H1 (cell line): Measurements from ENCODE around the gene KIF3B. TPM values are rescaled to one million over a fixed set of nuclear protein-coding genes. Genes with fewer than 3 reads are reported as not detected.

Experiments
- CTCF ChIA-PET: fragments of 300-600 bp; sonication (Branson Sonifier 250); formaldehyde crosslinking; loops from one replicate; lab custom pipeline; 2021; ENCODE audit not compliant: partially characterized antibody; lab: Charles Lee
- POLR2A ChIA-PET: fragments of 300-600 bp; sonication (Branson Sonifier 250); formaldehyde crosslinking; loops from one replicate; lab custom pipeline; 2021; ENCODE audit warnings: inconsistent platforms; ENCODE audit not compliant: partially characterized antibody; lab: Charles Lee
- DNase-seq, 2 experiments: peaks; one replicate each; pipeline versions ENCODE4 v3.0.0 to v3.0.0-alpha.2; 2010 to 2022; ENCODE audit warnings: low spot score in 2 of 2, low read depth in 1 of 2, mixed read lengths in 1 of 2
- FAIRE-seq: peaks from 2 replicates; lab custom pipeline; 2011; peaks lifted over from hg19 to GRCh38; lab: Jason Lieb, UNC
- H2AFZ ChIP-seq: 2 replicates; pipeline ENCODE4 v1.8.1; 2012; ENCODE audit warnings: low read length, inconsistent platforms
- H2AK5ac ChIP-seq: 2 replicates; pipeline ENCODE4 v1.6.1; 2013; ENCODE audit warnings: low read depth, low read length
- H2BK120ac ChIP-seq: replicated peaks from 2 replicates; pipeline ENCODE3; 2013; ENCODE audit warnings: low read depth, low read length, inconsistent platforms
- H2BK12ac ChIP-seq: 2 replicates; pipeline ENCODE4 v1.6.1; 2013; ENCODE audit warnings: low read depth, low read length
- H2BK15ac ChIP-seq: 2 replicates; pipeline ENCODE4 v1.6.1; 2013; ENCODE audit warnings: low read length
- H2BK20ac ChIP-seq: 2 replicates; pipeline ENCODE4 v1.6.1; 2013; ENCODE audit warnings: low read length
- H2BK5ac ChIP-seq: 2 replicates; pipeline ENCODE4 v1.6.1; 2013; ENCODE audit warnings: low read depth, low read length
- H3K14ac ChIP-seq: 2 replicates; pipeline ENCODE4 v1.6.1; 2013; ENCODE audit warnings: inconsistent platforms; ENCODE audit not compliant: insufficient read length
- H3K18ac ChIP-seq: 2 replicates; pipeline ENCODE4 v1.6.1; 2013; ENCODE audit warnings: low read length; ENCODE audit errors: extremely low read depth
- H3K23ac ChIP-seq: 2 replicates; pipeline ENCODE4 v1.6.1; 2013; ENCODE audit warnings: inconsistent platforms; ENCODE audit not compliant: insufficient read length
- H3K23me2 ChIP-seq: 2 replicates; pipeline ENCODE4 v1.6.1; 2013; ENCODE audit warnings: low read depth, low read length
- H3K27ac ChIP-seq: 2 replicates; pipeline ENCODE4 v1.6.1; 2011; ENCODE audit warnings: low read depth, low read length, inconsistent platforms
- H3K27me3 ChIP-seq, 4 experiments: replicated peaks in 1 of 4; 1 replicate in 1 of 4; 2 replicates in 3 of 4; pipeline versions ENCODE4 v1.6.1 to v1.8.1; 2011 to 2013; ENCODE audit warnings: low read length in 3 of 4, mild to moderate bottlenecking in 3 of 4, inconsistent platforms in 2 of 4, mixed read lengths in 2 of 4, moderate library complexity in 1 of 4; ENCODE audit not compliant: control insufficient read depth in 3 of 4, insufficient read depth in 3 of 4; ENCODE audit errors: extremely low read depth in 1 of 4
- H3K36me3 ChIP-seq, 4 experiments: 2 replicates each; pipeline versions ENCODE4 v1.6.1 to v1.8.1; 2011 to 2013; ENCODE audit warnings: mild to moderate bottlenecking in 4 of 4, low read length in 3 of 4, moderate library complexity in 2 of 4, control low read depth in 1 of 4, inconsistent platforms in 1 of 4; ENCODE audit not compliant: insufficient read depth in 4 of 4, control insufficient read depth in 2 of 4
- H3K4ac ChIP-seq: replicated peaks from 2 replicates; pipeline ENCODE3; 2013; ENCODE audit warnings: low read length, low read depth, mixed read lengths, inconsistent platforms; ENCODE audit not compliant: insufficient read length
- H3K4me1 ChIP-seq, 4 experiments: replicated peaks in 1 of 4; 1 replicate in 1 of 4; 2 replicates in 3 of 4; pipeline versions ENCODE4 v1.6.1 to v1.8.1; 2011 to 2013; ENCODE audit warnings: low read length in 3 of 4, inconsistent platforms in 2 of 4, mixed read lengths in 1 of 4; ENCODE audit not compliant: insufficient read depth in 4 of 4, control insufficient read depth in 3 of 4
- H3K4me2 ChIP-seq, 2 experiments: 2 replicates each; pipeline versions ENCODE4 v1.6.1 to v1.8.1; 2011 to 2013; ENCODE audit warnings: low read depth in 2 of 2, low read length in 2 of 2, control low read depth in 1 of 2, inconsistent platforms in 1 of 2, mild to moderate bottlenecking in 1 of 2; ENCODE audit not compliant: insufficient read depth in 1 of 2
- H3K4me3 ChIP-seq, 4 experiments: fragments of 200-600, 300-600 bp in 1 of 4; sonication (generic), shearing (Covaris generic), sonication (Bioruptor Twin) in 1 of 4; 2 replicates each; pipeline versions ENCODE4 v1.5.1 to v1.8.1; 2011 to 2016; ENCODE audit warnings: low read length in 4 of 4, low read depth in 3 of 4, control low read depth in 2 of 4, inconsistent platforms in 2 of 4, mild to moderate bottlenecking in 2 of 4, mixed read lengths in 1 of 4, moderate library complexity in 1 of 4; ENCODE audit not compliant: insufficient read depth in 2 of 4; ENCODE audit errors: extremely low read depth in 1 of 4
- H3K56ac ChIP-seq: replicated peaks from 2 replicates; pipeline ENCODE3; 2013; ENCODE audit warnings: low read depth, mild to moderate bottlenecking, mixed read lengths, low read length, inconsistent platforms; ENCODE audit not compliant: insufficient read length
- H3K79me1 ChIP-seq: 2 replicates; pipeline ENCODE4 v1.6.1; 2013; ENCODE audit warnings: low read depth, low read length, control low read depth
- H3K79me2 ChIP-seq, 2 experiments: 2 replicates each; pipeline versions ENCODE4 v1.6.1 to v1.8.1; 2012 to 2013; ENCODE audit warnings: low read length in 2 of 2, mild to moderate bottlenecking in 2 of 2, inconsistent platforms in 1 of 2; ENCODE audit not compliant: insufficient read depth in 2 of 2, control insufficient read depth in 1 of 2
- H3K9ac ChIP-seq, 4 experiments: replicated peaks in 1 of 4; 1 replicate in 1 of 4; 2 replicates in 3 of 4; pipeline versions ENCODE4 v1.6.1 to v1.8.1; 2011 to 2013; ENCODE audit warnings: low read depth in 3 of 4, low read length in 3 of 4, control low read depth in 2 of 4, mild to moderate bottlenecking in 2 of 4, moderate library complexity in 2 of 4, inconsistent platforms in 1 of 4; ENCODE audit errors: extremely low read depth in 1 of 4
- H3K9me3 ChIP-seq, 2 experiments: 2 replicates each; pipeline versions ENCODE4 v1.6.1 to v1.8.1; 2012 to 2013; ENCODE audit warnings: mild to moderate bottlenecking in 2 of 2, moderate library complexity in 2 of 2, control low read depth in 1 of 2, inconsistent platforms in 1 of 2, low read depth in 1 of 2, low read length in 1 of 2, mixed read lengths in 1 of 2; ENCODE audit not compliant: insufficient read depth in 2 of 2
- H4K20me1 ChIP-seq, 2 experiments: replicated peaks in 1 of 2; 2 replicates each; pipeline versions ENCODE3 to v1.8.1; 2011 to 2013; ENCODE audit warnings: inconsistent platforms in 2 of 2, low read length in 2 of 2, mild to moderate bottlenecking in 1 of 2; ENCODE audit not compliant: insufficient read depth in 2 of 2, control insufficient read depth in 1 of 2
- H4K5ac ChIP-seq: 2 replicates; pipeline ENCODE4 v1.6.1; 2013; ENCODE audit warnings: low read length, low read depth, mixed read lengths, inconsistent platforms; ENCODE audit not compliant: insufficient read length
- H4K8ac ChIP-seq: 2 replicates; pipeline ENCODE4 v1.8.0; 2013; ENCODE audit warnings: mild to moderate bottlenecking, moderate library complexity, low read length, inconsistent platforms; ENCODE audit not compliant: insufficient read depth; ENCODE audit errors: extremely low read depth
- H4K91ac ChIP-seq: replicated peaks from 2 replicates; pipeline ENCODE3; 2013; ENCODE audit warnings: low read length, mixed read lengths, inconsistent platforms; ENCODE audit not compliant: insufficient read length
- BCL11A ChIP-seq, 2 experiments: IDR thresholded peaks; one replicate each; pipeline ENCODE4 v1.6.1; 2011; ENCODE audit warnings: low read depth in 2 of 2, low read length in 2 of 2, mild to moderate bottlenecking in 2 of 2
- JUND ChIP-seq: IDR thresholded peaks from 2 replicates; pipeline ENCODE4 v1.6.1; 2011; ENCODE audit warnings: mild to moderate bottlenecking, improper control_type of control experiment, low read length
- POLR2AphosphoS5 ChIP-seq: IDR thresholded peaks from 2 replicates; pipeline ENCODE4 v1.6.1; 2011; ENCODE audit warnings: low read depth, low read length
- SIRT6 ChIP-seq: IDR thresholded peaks from one replicate; pipeline ENCODE4 v1.7.1; 2012; ENCODE audit warnings: low read length, inconsistent platforms
- SP4 ChIP-seq: IDR thresholded peaks from 2 replicates; pipeline ENCODE4 v1.6.1; 2012; ENCODE audit warnings: low read length, inconsistent platforms
- WGBS, 2 experiments: shearing (Covaris generic) in 1 of 2; methylation state at CpG; one replicate each; pipeline versions ENCODE4 v1.1.6 to v1.1.7; 2013 to 2015; ENCODE audit warnings: low lambda C conversion rate in 2 of 2, mixed read lengths in 2 of 2, inconsistent platforms in 1 of 2, low coverage in 1 of 2, missing lambda C conversion rate in 1 of 2; ENCODE audit not compliant: insufficient replicate concordance in 2 of 2, insufficient coverage in 1 of 2, insufficient read length in 1 of 2; ENCODE audit errors: extremely low coverage in 1 of 2, missing lambda C conversion rate in 1 of 2; 5-methylcytosine and 5-hydroxymethylcytosine counted together
- polyA plus RNA-seq, 7 experiments: library from polyadenylated mRNA; depleted of rRNA in 3 of 7; stranded (reverse) in 5 of 7; unstranded in 2 of 7; fragments of >200 nt in 5 of 7; fragments of 200-250 nt in 2 of 7; gene quantifications; 1 replicate in 5 of 7; 2 replicates in 1 of 7; 4 replicates in 1 of 7; pipeline versions ENCODE4 v1.2.1 to v1.2.3, GENCODE V29; 2011 to 2013; ENCODE audit warnings: missing spikeins in 2 of 7, mixed read lengths in 2 of 7
- total RNA-seq: library from RNA; stranded (reverse); fragmentation: NEBNext Ultra II Directional; extraction: Animal tissue kit (Norgen Biotek cat#: 25700); gene quantifications from 2 replicates; pipeline ENCODE4 v1.2.1, GENCODE V29; 2021
- TF ChIP-seq, protein P1 (sequence below): IDR thresholded peaks from 2 replicates; pipeline ENCODE4 v1.6.1; 2012; ENCODE audit warnings: low read length, inconsistent platforms
- TF ChIP-seq, protein P2 (sequence below): IDR thresholded peaks from 2 replicates; pipeline ENCODE4 v1.6.1; 2011; ENCODE audit warnings: low read length, improper control_type of control experiment
- TF ChIP-seq, protein P3 (sequence below): IDR thresholded peaks from 2 replicates; pipeline ENCODE4 v1.6.1; 2011; ENCODE audit warnings: low read depth, mild to moderate bottlenecking, low read length; ENCODE audit not compliant: insufficient read depth

Gene KIF3B
- total and polyA plus RNA-seq, 2 of the 8 experiments (the other 6 are each of a cell fraction or from before 2014, with no cell fraction given) = 10.1 to 22.4 TPM

DNA sequence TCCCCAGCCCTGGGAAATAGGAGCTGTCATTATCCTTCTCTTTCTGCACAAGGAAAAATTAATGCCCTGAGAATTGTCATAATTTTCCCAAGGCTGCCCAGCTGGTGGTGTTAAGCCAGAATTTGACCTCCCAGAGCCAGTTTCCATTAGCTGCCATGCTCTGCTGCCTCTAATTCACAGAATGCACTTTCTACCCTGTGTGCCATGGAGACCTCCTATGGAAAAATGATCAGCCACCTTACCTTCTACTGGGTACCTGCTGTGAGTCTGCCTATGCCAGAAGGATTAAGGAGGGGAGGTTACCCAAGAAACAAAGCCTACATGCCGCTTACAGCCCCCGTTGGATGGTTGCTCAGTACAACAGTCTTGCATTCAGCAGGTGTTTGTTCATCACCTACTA, 40.6 kb upstream of the KIF3B start:
- Histone ChIP-seq H3K14ac (no peak overlapping the region), H4K91ac (no peak overlapping the region), H3K27ac (no peak overlapping the region), H4K8ac (no peak overlapping the region), H4K5ac (no peak overlapping the region), H3K23me2 (no peaks in the 10 kb centered on the region), H3K79me2 (no peaks in the 10 kb centered on the region), H3K4me3 (no peak overlapping the region), H2BK20ac (no peak overlapping the region), H3K4me1 (peaks cover 0 to 7% (median 4%) of the 10 kb centered on the region in 4 experiments; a peak in 4 of 7 replicates), H3K9ac (no peak overlapping the region; a peak in 1 of 7 replicates), H2BK15ac (no peak overlapping the region), H3K18ac (no peak overlapping the region), H3K36me3 (peaks cover 11 to 33% (median 23%) of the 10 kb centered on the region in 4 experiments; a peak in 6 of 8 replicates), H3K23ac (no peak overlapping the region), H2BK120ac (no peak overlapping the region), H2BK5ac (no peak overlapping the region), H3K9me3 (no peaks in the 10 kb centered on the region), H3K4me2 (no peak overlapping the region), H2BK12ac (no peak overlapping the region), H3K56ac (no peak overlapping the region), H3K27me3 (no peaks in the 10 kb centered on the region), H3K4ac (no peak overlapping the region), H2AK5ac (no peak overlapping the region), H2AFZ (no peak overlapping the region), H3K79me1 (no peaks in the 10 kb centered on the region), H4K20me1 (peaks cover 0 to 1% of the 10 kb centered on the region in 2 experiments)
- FAIRE-seq (no peak), DNase-seq (no peak)
- 91% methylated on average over 2 of the region's 2 CpGs; no CpG with 5 or more reads in 1 of the 2 experiments for WGBS, 2 experiments
- POLR2A ChIA-PET = interaction anchor here (0.7 to 1.5 kb wide), 4 partner anchors 11 to 22 kb away, joined by 3 to 4 read pairs (median 4); no protein-coding TSS in a partner anchor
- CTCF ChIA-PET = no interaction called here
- TF ChIP-seq, protein P1, sequence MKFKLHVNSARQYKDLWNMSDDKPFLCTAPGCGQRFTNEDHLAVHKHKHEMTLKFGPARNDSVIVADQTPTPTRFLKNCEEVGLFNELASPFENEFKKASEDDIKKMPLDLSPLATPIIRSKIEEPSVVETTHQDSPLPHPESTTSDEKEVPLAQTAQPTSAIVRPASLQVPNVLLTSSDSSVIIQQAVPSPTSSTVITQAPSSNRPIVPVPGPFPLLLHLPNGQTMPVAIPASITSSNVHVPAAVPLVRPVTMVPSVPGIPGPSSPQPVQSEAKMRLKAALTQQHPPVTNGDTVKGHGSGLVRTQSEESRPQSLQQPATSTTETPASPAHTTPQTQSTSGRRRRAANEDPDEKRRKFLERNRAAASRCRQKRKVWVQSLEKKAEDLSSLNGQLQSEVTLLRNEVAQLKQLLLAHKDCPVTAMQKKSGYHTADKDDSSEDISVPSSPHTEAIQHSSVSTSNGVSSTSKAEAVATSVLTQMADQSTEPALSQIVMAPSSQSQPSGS = no peak
- TF ChIP-seq, protein P2, sequence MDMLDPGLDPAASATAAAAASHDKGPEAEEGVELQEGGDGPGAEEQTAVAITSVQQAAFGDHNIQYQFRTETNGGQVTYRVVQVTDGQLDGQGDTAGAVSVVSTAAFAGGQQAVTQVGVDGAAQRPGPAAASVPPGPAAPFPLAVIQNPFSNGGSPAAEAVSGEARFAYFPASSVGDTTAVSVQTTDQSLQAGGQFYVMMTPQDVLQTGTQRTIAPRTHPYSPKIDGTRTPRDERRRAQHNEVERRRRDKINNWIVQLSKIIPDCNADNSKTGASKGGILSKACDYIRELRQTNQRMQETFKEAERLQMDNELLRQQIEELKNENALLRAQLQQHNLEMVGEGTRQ = no peak
- no peak for TF ChIP-seq BCL11A (IDR thresholded peaks at IDR 0.05; ENCODE audit: low read depth in 2 of 2, low read length in 2 of 2)
- TF ChIP-seq SIRT6 = no peak
- TF ChIP-seq, protein P3, sequence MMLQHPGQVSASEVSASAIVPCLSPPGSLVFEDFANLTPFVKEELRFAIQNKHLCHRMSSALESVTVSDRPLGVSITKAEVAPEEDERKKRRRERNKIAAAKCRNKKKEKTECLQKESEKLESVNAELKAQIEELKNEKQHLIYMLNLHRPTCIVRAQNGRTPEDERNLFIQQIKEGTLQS = no peak
- no peak for TF ChIP-seq SP4
- no peak for TF ChIP-seq POLR2AphosphoS5
- TF ChIP-seq JUND = no peak
